Stimulated activated naive CD4-positive, alpha-beta T cell (primary cell): ENCODE data around the gene SNX8.

Experiments used
- DNase-seq, 6 experiments: peaks; one replicate each; lab custom pipeline; 2025; lab: John Stamatoyannopoulos, UW

Gene SNX8

GRCh38 chr7:2244404-2244995 lies 69.7 kb downstream of the SNX8 start:
- no peak for DNase-seq

- no peak for DNase-seq
Observed at GRCh38 chr7:2243458-2243857, 70.8 kb downstream of the SNX8 start.

- DNase-seq = peak in 3 of 6 experiments; percentile 19 to 35 (median 23)
Observed at GRCh38 chr7:2242541-2243429, 71.5 kb downstream of the SNX8 start.

- DNase-seq = peak in 5 of 6 experiments; percentile 32 to 66 (median 46)
Observed at GRCh38 chr7:2241580-2242540, 72.4 kb downstream of the SNX8 start, which contains the start of the genes MRM2 and NUDT1. Gene MRM2 (minus strand): TSS chr7:2242205. CDS start chr7:2242169, 36 bp downstream. Gene NUDT1 (plus strand): TSS chr7:2242226. CDS start chr7:2244575, 2,349 bp downstream.

GRCh38 chr7:2239242-2239641 lies 75.0 kb downstream of the SNX8 start:
- no peak for DNase-seq

- no peak for DNase-seq
Observed at GRCh38 chr7:2237109-2237602, 77.1 kb downstream of the SNX8 start.

- no peak for DNase-seq
Observed at GRCh38 chr7:2233926-2234325, 80.3 kb downstream of the SNX8 start.

GRCh38 chr7:2232766-2233520 lies 81.3 kb downstream of the SNX8 start, which contains the start of gene MAD1L1:
Gene MAD1L1 (minus strand): TSS chr7:2232945. CDS start chr7:2230133, 2,812 bp downstream.
- DNase-seq = peak; percentile 69 to 89 (median 84)

- peak in 3 of 6 experiments; percentile 50 to 63 (median 51) for DNase-seq
Observed at GRCh38 chr7:2231992-2232765, 82.1 kb downstream of the SNX8 start.

GRCh38 chr7:2230882-2231281 lies 83.4 kb downstream of the SNX8 start:
- no peak for DNase-seq

GRCh38 chr7:2230226-2230625 lies 84.0 kb downstream of the SNX8 start:
- DNase-seq = no peak

- DNase-seq = no peak
Observed at GRCh38 chr7:2229467-2229866, 84.8 kb downstream of the SNX8 start.

GRCh38 chr7:2228921-2229320 lies 85.3 kb downstream of the SNX8 start:
- no peak for DNase-seq

GRCh38 chr7:2227699-2228098 lies 86.5 kb downstream of the SNX8 start:
- DNase-seq = no peak

GRCh38 chr7:2225830-2226229 lies 88.4 kb downstream of the SNX8 start:
- DNase-seq = no peak

GRCh38 chr7:2225336-2225735 lies 88.9 kb downstream of the SNX8 start:
- DNase-seq = no peak

- DNase-seq = no peak
Observed at GRCh38 chr7:2224934-2225333, 89.3 kb downstream of the SNX8 start.

- DNase-seq = no peak
Observed at GRCh38 chr7:2224491-2224928, 89.7 kb downstream of the SNX8 start.

GRCh38 chr7:2223321-2223720 lies 90.9 kb downstream of the SNX8 start:
- no peak for DNase-seq

- DNase-seq = no peak
Observed at GRCh38 chr7:2222516-2222915, 91.7 kb downstream of the SNX8 start.
